ENCODE results near the gene SLIT3.

The SLIT3 gene

GRCh38 chr5:169018925-169019324 is 282.0 kb downstream of the SLIT3 start:
- TF ChIP-seq, protein P1, sequence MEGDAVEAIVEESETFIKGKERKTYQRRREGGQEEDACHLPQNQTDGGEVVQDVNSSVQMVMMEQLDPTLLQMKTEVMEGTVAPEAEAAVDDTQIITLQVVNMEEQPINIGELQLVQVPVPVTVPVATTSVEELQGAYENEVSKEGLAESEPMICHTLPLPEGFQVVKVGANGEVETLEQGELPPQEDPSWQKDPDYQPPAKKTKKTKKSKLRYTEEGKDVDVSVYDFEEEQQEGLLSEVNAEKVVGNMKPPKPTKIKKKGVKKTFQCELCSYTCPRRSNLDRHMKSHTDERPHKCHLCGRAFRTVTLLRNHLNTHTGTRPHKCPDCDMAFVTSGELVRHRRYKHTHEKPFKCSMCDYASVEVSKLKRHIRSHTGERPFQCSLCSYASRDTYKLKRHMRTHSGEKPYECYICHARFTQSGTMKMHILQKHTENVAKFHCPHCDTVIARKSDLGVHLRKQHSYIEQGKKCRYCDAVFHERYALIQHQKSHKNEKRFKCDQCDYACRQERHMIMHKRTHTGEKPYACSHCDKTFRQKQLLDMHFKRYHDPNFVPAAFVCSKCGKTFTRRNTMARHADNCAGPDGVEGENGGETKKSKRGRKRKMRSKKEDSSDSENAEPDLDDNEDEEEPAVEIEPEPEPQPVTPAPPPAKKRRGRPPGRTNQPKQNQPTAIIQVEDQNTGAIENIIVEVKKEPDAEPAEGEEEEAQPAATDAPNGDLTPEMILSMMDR (IDR thresholded peaks at IDR 0.05; ENCODE audit: low read depth, low read length, missing control alignments): no peak
- no peak for DNase-seq (ENCODE audit: low read depth)
- H3K4me3 ChIP-seq (ENCODE audit: low read depth, low read length): no peak overlapping the region

DNA sequence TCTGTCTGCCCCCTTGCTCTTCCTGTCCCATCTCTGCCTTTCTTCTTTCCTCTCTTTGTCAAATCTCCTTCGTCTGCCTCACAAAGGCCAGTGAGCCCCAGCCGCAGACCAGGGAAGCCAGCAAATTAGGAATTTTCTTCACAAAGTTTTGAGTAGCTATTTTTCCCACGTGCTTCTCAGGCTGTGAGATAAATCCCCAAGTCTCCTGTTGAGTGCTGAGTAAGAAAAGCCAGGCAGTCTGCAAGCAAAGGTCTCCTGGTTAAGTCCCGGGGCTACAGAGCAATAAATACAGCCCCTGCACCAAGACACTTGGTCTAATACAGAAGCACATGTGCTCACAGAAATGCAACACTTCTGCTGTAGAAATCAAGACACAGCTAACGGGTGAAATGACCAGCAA is 284.9 kb downstream of the SLIT3 start:
- DNase-seq (ENCODE audit: low read depth): no peak
- TF ChIP-seq, protein P1 (IDR thresholded peaks at IDR 0.05; ENCODE audit: low read depth, low read length, missing control alignments): no peak
- H3K4me3 ChIP-seq (ENCODE audit: low read depth, low read length): no peak overlapping the region

GRCh38 chr5:169013846-169014245 is 287.1 kb downstream of the SLIT3 start:
- H3K4me3 ChIP-seq (ENCODE audit: low read depth, low read length): no peak overlapping the region
- DNase-seq (ENCODE audit: low read depth): no peak
- TF ChIP-seq, protein P1 (IDR thresholded peaks at IDR 0.05; ENCODE audit: low read depth, low read length, missing control alignments): no peak

- DNase-seq (ENCODE audit: low read depth): no peak
- TF ChIP-seq, protein P1 (IDR thresholded peaks at IDR 0.05; ENCODE audit: low read depth, low read length, missing control alignments): no peak
- no peak overlapping the region for H3K4me3 ChIP-seq (ENCODE audit: low read depth, low read length)
Measured at GRCh38 chr5:169013208-169013728, 287.7 kb downstream of the SLIT3 start.

- no peak overlapping the region for H3K4me3 ChIP-seq (ENCODE audit: low read depth, low read length)
- TF ChIP-seq, protein P1 (IDR thresholded peaks at IDR 0.05; ENCODE audit: low read depth, low read length, missing control alignments): no peak
Measured at GRCh38 chr5:169012450-169012849, 288.5 kb downstream of the SLIT3 start.

DNA sequence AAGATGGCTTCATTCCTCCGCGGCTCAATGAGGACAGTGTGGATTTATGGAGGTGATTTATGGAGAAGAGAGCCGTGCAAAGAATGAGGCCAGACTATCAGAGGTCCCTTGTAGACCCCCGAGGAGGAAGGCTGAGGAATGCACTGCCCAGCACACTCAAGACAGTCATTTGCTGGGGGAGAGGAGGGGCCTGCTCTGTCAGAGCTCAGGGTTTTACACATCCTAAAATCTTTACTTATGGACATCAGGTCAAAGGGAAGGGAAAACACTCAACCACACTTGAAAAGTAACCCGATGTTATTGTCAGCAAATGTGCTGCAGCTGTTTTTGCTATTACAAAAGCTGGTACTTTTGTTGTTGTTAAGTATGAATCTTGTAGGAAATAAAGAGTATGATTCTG is 289.5 kb downstream of the SLIT3 start:
- TF ChIP-seq, protein P1 (IDR thresholded peaks at IDR 0.05; ENCODE audit: low read depth, low read length, missing control alignments): no peak
- H3K4me3 ChIP-seq (ENCODE audit: low read depth, low read length): no peak overlapping the region
- DNase-seq (ENCODE audit: low read depth): no peak

More at GRCh38 chr5:169012450-169012849, 288.5 kb downstream of the SLIT3 start:
- no peak for DNase-seq (ENCODE audit: low read depth)

GRCh38 chr5:169011009-169011408 is 289.9 kb downstream of the SLIT3 start:
- H3K4me3 ChIP-seq (ENCODE audit: low read depth, low read length): no peak overlapping the region
- TF ChIP-seq, protein P1 (IDR thresholded peaks at IDR 0.05; ENCODE audit: low read depth, low read length, missing control alignments): no peak
- no peak for DNase-seq (ENCODE audit: low read depth)
